HepG2 (cell line): ENCODE data around the gene TEF. TPM values are rescaled to one million over a fixed set of nuclear protein-coding genes. Genes with fewer than 3 reads are reported as not detected.

Source experiments
- BCL6 ChIP-seq: IDR thresholded peaks from 2 replicates; pipeline ENCODE4 v1.6.1; 2016; ENCODE audit warnings: missing genetic modification reagents, missing compliant biosample characterization
- CEBPB ChIP-seq: IDR thresholded peaks from 2 replicates; pipeline ENCODE4 v1.6.1; 2011; ENCODE audit warnings: low read depth, low read length, improper control_type of control experiment, borderline replicate concordance
- CERS6 ChIP-seq: sonication (generic); formaldehyde crosslinking; IDR thresholded peaks from 2 replicates; pipeline ENCODE4 v1.5.0; 2020; ENCODE audit warnings: missing genetic modification reagents
- ELF3 ChIP-seq: IDR thresholded peaks from 2 replicates; pipeline ENCODE4 v1.6.1; 2016; ENCODE audit warnings: missing genetic modification reagents, missing compliant biosample characterization
- HMGXB4 ChIP-seq, 2 experiments: sonication (generic) in 1 of 2; formaldehyde crosslinking in 1 of 2; IDR thresholded peaks; 2 replicates each; pipeline versions ENCODE4 v1.4.0 to v1.6.1; 2018 to 2020; ENCODE audit warnings: missing genetic modification reagents in 2 of 2, borderline replicate concordance in 1 of 2, low read depth in 1 of 2, mild to moderate bottlenecking in 1 of 2, missing biosample characterization in 1 of 2
- JUND ChIP-seq: sonication (generic); formaldehyde crosslinking; IDR thresholded peaks from 2 replicates; pipeline ENCODE4 v1.8.0; 2022; ENCODE audit warnings: mild to moderate bottlenecking, missing genetic modification reagents
- NBN ChIP-seq: fragments of 450-650 bp; conservative IDR thresholded peaks from 2 replicates; pipeline ENCODE4 v1.6.1; 2017
- POGK ChIP-seq: sonication (generic); formaldehyde crosslinking; conservative IDR thresholded peaks from 2 replicates; pipeline ENCODE4 v1.8.0; 2022; ENCODE audit warnings: mild to moderate bottlenecking, moderate library complexity, missing genetic modification reagents
- PTBP1 ChIP-seq: fragments of 200-400 bp; formaldehyde crosslinking; IDR thresholded peaks from 2 replicates; pipeline ENCODE4 v1.6.1; 2018; ENCODE audit warnings: low read length, low read depth; ENCODE audit not compliant: poor library complexity, severe bottlenecking
- SRF ChIP-seq: IDR thresholded peaks from 2 replicates; pipeline ENCODE4 v1.6.1; 2011; ENCODE audit warnings: mild to moderate bottlenecking, low read depth, low read length, moderate library complexity
- TMF1 ChIP-seq: sonication (generic); formaldehyde crosslinking; IDR thresholded peaks from 2 replicates; pipeline ENCODE4 v1.8.1; 2022; ENCODE audit warnings: low read depth, missing genetic modification reagents
- TSC22D2 ChIP-seq: sonication (generic); formaldehyde crosslinking; IDR thresholded peaks from 2 replicates; pipeline ENCODE4 v1.5.1; 2020; ENCODE audit warnings: missing genetic modification reagents, mild to moderate bottlenecking, borderline replicate concordance
- ZMAT3 ChIP-seq: sonication (generic); formaldehyde crosslinking; conservative IDR thresholded peaks from 2 replicates; pipeline ENCODE4 v1.7.0; 2021; ENCODE audit warnings: missing genetic modification reagents
- ZNF256 ChIP-seq: sonication (generic); formaldehyde crosslinking; conservative IDR thresholded peaks from 2 replicates; pipeline ENCODE4 v1.4.0; 2020; ENCODE audit warnings: missing genetic modification reagents
- ZNF382 ChIP-seq: sonication (generic); formaldehyde crosslinking; IDR thresholded peaks from 2 replicates; pipeline ENCODE4 v1.5.0; 2020; ENCODE audit warnings: missing genetic modification reagents, mild to moderate bottlenecking, borderline replicate concordance
- ZNF496 ChIP-seq: sonication (generic); formaldehyde crosslinking; IDR thresholded peaks from 2 replicates; pipeline ENCODE4 v1.8.1; 2023; ENCODE audit warnings: mild to moderate bottlenecking, moderate library complexity, missing genetic modification reagents; ENCODE audit not compliant: insufficient replicate concordance
- ZNF597 ChIP-seq: sonication (generic); formaldehyde crosslinking; IDR thresholded peaks from 2 replicates; pipeline ENCODE4 v1.5.0; 2020; ENCODE audit warnings: missing genetic modification reagents
- ZNF816 ChIP-seq: sonication (generic); formaldehyde crosslinking; IDR thresholded peaks from 2 replicates; pipeline ENCODE4 v1.8.0; 2022; ENCODE audit warnings: missing genetic modification reagents, mild to moderate bottlenecking, borderline replicate concordance
- polyA plus RNA-seq, 8 experiments: library from polyadenylated mRNA; depleted of rRNA in 3 of 8; stranded (reverse) in 7 of 8; unstranded in 1 of 8; fragments of >200 nt; fragmentation: Illumina TruSeq in 4 of 8; extraction: Trizol in 4 of 8; gene quantifications; 2 replicates each; pipeline versions ENCODE4 v1.2.1 to v1.2.3, GENCODE V29; 2011 to 2016; ENCODE audit warnings: low read depth in 4 of 8, missing spikeins in 1 of 8, mixed read lengths in 1 of 8; ENCODE audit not compliant: insufficient read depth in 1 of 8
- total RNA-seq, 5 experiments: library from RNA; depleted of rRNA; stranded (reverse); fragments of >200 nt; fragmentation: Illumina TruSeq; extraction: Trizol; gene quantifications; 2 replicates each; pipeline ENCODE4 v1.2.3, GENCODE V29; 2016; ENCODE audit warnings: low read depth in 1 of 5
- TF ChIP-seq, protein P1 (sequence below): IDR thresholded peaks from 2 replicates; pipeline ENCODE4 v1.6.1; 2016
- TF ChIP-seq, protein P2 (sequence below): sonication (generic); formaldehyde crosslinking; IDR thresholded peaks from 2 replicates; pipeline ENCODE4 v1.8.0; 2022; ENCODE audit warnings: missing genetic modification reagents, mild to moderate bottlenecking, borderline replicate concordance

Gene TEF
- total and polyA plus RNA-seq, 2 of the 13 experiments (the other 11 are each of a cell fraction or from before 2014, with no cell fraction given): 7.6 to 11.2 TPM

GRCh38 chr22:41446639-41447434 lies 65.1 kb downstream of the TEF start, which contains the start of gene TOB2 (continued):
- no peak for TF ChIP-seq NBN
- TF ChIP-seq POGK (CRISPR knock-in tag): peak; percentile 97
- peak; percentile 90 for TF ChIP-seq ELF3 (CRISPR knock-in tag)
- TF ChIP-seq ZNF256 (CRISPR knock-in tag): peak; percentile 91
- TF ChIP-seq ZNF382: no peak
- TF ChIP-seq SRF: peak; percentile 77
- peak; percentile 57 for TF ChIP-seq PTBP1
- no peak for TF ChIP-seq CEBPB
- TF ChIP-seq ZNF816: no peak; the same call in 1 of the 2 replicates
- TF ChIP-seq BCL6: peak; percentile 63; the same call in 1 of the 2 replicates
- peak; percentile 75; the same call in 1 of the 2 replicates for TF ChIP-seq ZMAT3 (CRISPR knock-in tag)
- TF ChIP-seq HMGXB4 (CRISPR knock-in tag; IDR thresholded peaks at IDR 0.05; ENCODE audit: borderline replicate concordance in 1 of 2, low read depth in 1 of 2): peak; percentile 96 to 98
- 0 out of 2 replicates have a peak, but pooled peaks have one; percentile 51 for TF ChIP-seq ZNF597 (CRISPR knock-in tag)
- no peak for TF ChIP-seq ZNF496 (CRISPR knock-in tag)
- TF ChIP-seq, protein P1, sequence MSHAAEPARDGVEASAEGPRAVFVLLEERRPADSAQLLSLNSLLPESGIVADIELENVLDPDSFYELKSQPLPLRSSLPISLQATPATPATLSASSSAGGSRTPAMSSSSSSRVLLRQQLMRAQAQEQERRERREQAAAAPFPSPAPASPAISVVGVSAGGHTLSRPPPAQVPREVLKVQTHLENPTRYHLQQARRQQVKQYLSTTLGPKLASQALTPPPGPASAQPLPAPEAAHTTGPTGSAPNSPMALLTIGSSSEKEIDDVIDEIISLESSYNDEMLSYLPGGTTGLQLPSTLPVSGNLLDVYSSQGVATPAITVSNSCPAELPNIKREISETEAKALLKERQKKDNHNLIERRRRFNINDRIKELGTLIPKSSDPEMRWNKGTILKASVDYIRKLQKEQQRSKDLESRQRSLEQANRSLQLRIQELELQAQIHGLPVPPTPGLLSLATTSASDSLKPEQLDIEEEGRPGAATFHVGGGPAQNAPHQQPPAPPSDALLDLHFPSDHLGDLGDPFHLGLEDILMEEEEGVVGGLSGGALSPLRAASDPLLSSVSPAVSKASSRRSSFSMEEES (CRISPR knock-in tag): peak; percentile 75; the same call in 1 of the 2 replicates
- peak; percentile 69; the same call in 1 of the 2 replicates for TF ChIP-seq JUND (CRISPR knock-in tag)
- peak; percentile 95 for TF ChIP-seq TSC22D2
- TF ChIP-seq TMF1 (CRISPR knock-in tag): peak; percentile 82; the same call in 1 of the 2 replicates
- TF ChIP-seq CERS6: no peak
- TF ChIP-seq, protein P2, sequence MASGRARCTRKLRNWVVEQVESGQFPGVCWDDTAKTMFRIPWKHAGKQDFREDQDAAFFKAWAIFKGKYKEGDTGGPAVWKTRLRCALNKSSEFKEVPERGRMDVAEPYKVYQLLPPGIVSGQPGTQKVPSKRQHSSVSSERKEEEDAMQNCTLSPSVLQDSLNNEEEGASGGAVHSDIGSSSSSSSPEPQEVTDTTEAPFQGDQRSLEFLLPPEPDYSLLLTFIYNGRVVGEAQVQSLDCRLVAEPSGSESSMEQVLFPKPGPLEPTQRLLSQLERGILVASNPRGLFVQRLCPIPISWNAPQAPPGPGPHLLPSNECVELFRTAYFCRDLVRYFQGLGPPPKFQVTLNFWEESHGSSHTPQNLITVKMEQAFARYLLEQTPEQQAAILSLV (CRISPR knock-in tag): peak; percentile 99
